Dermis blood vessel endothelial cell (primary cell): ENCODE results near the gene MYH15. TPM values are rescaled to one million over a fixed set of nuclear protein-coding genes. Genes with fewer than 3 reads are reported as not detected.

ENCODE experiments used
- DNase-seq: peaks from one replicate; pipeline ENCODE4 v3.0.0; 2010
- total RNA-seq: library from RNA; depleted of rRNA; stranded (reverse); fragments of >200 nt; gene quantifications from 2 replicates; pipeline ENCODE4 v1.2.3, GENCODE V29; 2014

MYH15 gene
- under 0.01 and 0.05 TPM in 2 replicates for total RNA-seq

DNA sequence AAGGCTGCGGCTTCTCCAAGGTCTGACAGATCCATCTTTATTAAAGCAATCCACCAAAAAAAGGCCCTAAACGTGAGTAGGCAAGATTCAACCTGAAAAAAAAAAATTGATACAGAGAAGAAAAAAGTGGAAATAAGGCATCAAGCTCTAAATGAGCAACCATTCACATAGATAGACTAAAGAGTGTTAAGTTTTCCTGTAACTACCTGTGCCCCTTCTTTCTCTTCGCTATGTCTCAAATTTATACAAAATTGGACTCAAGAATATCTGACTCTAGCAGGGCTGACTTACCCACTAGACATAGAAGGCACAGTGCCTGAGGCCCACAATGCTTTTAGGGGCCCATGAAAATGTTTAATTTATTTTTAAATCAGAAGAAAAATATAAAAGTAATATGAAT is at the start of gene MYH15:
Gene MYH15 (minus strand): TSS at position 101 of the 400 bp plus-strand sequence. CDS start 66 bp downstream, at position 35.
- DNase-seq = no peak

DNA sequence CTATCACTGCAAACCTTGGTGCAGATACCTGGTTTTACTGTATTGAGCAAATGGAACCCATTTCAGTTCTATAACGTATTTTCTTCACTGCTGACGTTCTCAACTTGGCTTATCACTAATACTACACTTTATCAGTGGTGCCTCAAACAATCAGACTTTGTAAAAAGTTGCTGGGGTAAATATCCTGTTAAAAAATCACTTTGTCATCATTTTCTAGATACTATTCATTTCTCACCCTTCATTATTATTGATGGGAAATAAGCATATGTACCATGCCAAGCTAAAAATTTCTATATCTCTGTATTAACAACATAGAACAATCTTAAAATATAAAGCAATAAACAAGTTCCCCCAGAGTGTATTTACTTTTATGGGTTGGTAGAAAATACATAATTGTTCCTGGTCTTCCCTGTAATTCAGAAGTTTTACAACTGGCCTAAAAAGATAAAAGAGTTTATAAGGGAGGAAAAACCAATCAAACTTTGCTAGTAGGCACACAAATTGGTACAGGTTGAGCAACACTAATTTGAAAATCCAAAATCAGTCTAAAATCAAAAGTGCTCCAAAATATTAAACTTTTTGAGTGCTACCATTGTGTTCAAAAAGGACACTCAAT is 45.7 kb upstream of the MYH15 start:
- no peak for DNase-seq

DNA sequence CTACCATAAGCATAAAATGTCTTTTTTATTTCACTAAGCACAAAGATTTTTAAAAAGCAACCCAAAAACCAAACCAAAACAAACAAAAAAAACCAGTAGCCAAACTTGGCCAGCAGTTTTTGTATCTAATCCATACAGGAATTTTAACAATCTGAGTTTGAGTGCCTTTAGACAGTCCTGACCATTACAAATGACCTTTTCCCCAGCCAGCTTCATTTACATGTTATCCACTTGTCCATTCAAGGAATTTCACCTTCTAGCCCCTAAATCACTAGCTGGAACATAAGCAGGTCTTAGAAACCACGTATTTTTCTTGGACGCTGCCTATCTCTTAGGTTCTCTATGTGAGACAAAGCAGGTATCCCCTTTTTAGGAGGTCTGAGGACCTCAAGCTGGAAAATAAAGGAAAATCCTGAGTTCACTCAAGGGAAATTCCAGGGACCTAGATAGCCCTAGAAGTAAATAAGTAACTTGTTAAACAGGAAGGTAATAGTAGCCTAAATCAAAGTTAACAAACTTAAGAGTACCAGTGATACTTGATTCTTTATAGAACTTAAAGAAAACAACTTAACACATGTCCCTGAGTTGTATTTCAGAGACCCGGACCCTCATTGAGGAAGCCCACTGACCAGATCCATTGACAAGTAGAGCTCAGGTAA is 44.6 kb upstream of the MYH15 start:
- DNase-seq = no peak

DNA sequence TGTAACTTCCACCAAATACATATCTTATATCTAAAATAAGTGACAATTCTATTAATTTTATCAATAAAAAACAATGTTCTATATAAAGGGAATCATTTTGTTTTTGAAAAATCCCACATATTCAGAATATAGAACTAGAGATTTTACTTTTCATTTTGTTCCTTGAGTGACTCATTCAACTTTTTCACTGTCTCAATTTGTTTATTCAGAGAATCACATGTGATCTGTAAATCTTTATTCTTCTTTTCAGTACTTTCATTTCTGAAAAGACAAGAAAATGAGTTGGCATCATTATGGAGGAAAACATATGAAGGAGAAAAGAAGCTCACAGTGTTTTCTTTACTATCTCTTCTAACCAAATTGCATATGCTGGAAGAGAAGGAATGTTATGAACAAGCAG is 43.8 kb upstream of the MYH15 start:
- DNase-seq = no peak

DNA sequence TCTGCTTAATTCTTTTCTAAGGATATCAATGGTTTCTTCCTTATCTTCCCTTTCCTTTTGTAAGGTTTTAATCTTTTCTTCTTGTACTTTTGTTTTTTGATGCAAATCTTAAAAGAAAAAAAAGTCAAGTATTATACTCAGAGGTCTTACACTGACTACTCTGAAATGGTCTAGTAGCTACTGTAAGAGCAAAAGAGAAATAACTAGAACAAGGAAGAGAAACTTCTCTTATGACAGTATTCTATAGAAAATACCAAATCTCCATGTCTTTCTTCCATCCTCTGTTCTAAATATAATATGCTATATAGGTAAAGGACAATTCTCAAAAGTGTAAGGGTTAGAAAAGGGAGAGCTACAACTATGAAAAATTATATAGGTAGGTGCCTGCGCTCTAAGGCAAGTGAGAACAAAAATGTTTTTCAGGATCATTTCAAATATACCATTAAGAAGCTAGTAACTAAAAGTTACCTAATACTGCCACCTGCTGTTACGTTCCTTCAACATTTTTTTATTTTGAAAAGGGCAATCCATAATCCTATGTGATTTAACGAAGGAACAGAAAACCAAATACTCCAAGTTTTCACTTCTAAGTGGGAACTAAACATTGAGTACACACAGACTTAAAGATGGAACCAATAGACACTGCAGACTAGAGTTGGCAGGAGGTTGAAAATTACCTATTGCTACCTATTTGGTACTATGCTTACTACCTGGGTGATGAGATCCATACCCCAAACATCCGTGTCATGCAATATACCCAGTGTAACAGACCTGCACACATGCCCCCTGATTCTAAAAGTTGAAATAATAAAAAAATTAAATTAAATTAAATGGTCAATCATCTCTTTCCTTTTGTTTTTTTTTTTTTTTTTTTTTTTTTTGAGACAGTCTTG is 42.1 kb upstream of the MYH15 start:
- DNase-seq = peak; percentile 78

DNA sequence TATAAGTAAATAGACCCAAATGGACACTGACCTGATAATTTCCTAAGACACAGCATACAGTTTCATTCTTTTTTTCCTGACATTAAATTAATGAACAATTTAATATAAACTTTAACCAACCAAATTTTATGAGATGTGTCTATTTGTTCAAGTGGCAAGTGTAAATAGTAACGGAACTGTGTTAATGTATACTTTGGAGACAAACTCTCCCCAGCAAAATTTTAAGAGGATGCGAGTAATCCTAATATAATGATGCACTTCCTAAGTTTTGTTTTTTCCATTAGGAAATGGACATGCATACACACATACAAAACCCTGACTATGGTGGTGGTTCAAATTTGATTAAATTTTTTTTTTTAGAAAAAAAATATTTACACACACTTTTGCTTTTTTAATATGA is 38.5 kb upstream of the MYH15 start:
- no peak for DNase-seq

DNA sequence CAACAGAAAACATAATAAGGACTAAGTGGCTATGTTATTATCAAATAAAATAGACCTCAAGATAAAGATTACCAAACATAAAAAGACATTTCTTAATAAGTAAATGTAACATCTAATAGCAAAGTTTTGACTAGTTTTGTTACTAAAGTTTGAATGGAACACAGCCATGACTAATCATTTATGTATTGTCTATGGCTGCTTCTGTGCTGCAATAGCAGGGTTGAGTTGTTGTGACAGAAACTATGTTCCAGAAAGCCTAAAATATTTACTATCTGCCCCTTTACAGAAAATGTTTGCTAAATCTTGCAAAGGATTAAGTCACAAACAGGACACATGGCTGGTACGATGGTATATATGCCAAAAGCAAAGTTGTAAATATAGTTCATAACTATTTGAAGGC is 37.9 kb upstream of the MYH15 start:
- peak; percentile 28 for DNase-seq

DNA sequence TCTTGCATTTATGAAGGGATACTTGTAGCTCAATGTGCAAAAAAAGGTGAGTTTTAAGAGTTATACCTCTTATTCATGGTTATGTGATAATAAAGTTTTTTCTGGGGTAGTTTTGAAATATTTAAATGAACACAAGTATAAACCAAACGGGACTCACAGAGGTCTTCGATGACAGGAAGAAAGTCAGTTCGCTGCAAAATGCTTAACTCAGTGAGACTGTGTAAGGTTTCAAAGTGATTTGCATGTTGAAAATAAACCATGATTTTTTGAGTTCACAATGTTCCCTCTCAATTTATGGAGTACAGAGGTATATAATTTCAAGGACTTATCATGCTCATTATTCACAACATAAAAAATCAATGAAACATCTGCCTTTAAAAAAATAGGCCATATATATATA is 36.3 kb upstream of the MYH15 start:
- no peak for DNase-seq

DNA sequence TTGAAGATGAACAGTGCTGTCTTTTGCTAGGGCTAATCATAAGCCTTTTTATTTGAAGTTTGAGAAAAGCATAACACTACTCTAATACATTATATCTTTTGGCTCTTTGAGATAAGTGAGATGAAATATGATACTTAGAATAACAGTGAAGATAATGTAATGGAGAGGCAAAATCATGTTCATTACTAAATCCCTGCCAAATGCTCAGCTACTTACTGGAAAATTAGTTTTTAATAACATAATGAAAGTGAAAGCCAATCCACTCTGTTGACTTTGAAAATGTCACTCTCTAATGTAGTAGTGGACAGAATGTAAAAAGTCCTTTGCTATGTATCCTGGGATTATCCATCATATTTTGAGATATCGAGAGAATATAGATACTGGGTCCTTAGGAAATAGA is 35.9 kb upstream of the MYH15 start:
- peak; percentile 30 for DNase-seq

DNA sequence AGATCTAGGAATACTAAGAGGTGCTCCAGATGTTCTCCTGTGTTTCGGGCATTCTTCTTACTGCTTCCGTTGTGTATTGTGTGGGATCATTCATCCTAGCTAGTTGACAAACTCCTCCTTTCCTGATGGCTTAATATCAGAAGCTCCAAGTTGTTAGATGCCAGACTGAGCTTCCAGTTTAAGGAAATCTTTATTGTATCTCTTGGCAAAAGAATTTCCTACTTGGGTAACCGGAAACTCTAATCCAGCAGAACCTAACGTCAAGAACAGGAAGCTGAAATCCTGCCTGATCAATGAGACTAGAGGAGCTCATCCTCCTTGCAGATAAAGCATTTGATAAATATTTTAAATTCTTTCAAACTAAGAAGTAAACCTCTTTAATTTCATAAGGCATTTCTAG is 27.7 kb upstream of the MYH15 start:
- peak; percentile 44 for DNase-seq

DNA sequence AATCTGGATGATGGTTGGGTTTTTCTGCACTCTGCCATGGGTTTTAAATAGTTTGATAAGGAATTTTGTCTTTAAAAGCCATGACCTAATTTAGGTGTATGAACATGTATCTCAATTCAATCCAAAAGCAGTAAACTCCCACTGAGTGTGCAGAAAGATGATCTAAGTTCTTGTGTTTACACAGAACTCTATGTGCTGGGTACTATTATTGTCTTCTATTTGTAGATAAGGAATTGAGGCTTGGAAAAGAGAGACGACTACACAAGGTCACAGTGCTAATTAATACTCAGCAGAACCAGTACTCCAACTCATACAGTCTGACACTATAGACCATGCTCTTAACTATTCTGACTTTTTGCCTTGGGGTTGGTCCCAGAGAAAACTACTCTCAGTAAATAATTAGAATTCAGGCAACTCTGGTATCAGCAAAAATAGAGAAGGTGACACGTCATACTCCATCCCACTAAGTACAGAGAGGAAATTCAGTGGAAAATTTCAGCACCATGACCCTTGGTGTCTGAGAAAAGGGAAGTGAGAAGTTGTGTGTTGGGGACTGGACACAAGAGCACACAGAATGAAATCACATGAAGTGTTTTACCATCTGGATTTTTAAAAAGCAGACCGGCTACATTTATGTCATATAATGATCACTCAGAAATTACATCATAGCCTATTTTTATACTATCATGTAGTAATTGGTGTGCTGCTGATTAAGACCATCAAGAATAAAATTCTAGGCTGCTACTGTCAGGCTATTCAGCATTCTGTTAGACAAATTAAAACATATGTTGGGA is 18.3 kb upstream of the MYH15 start:
- DNase-seq = no peak

DNA sequence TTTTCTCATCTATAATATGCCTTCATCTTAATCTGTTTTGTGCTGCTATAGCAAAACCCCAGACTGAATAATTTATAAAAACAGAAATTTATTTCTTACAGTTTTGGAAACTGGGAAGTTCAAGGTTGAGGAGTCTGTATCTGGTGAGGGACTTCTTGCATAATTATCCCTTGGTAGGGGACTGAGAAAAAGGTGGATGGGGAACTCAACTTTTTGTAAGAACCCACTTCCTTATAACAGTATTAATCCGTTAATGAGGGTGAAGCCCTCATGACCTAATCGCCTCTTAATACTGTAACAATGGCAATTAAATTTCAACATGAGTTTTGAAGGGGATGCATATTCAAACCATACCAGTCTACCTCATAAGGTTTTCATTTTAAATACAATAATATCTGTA is 17.4 kb upstream of the MYH15 start:
- no peak for DNase-seq

DNA sequence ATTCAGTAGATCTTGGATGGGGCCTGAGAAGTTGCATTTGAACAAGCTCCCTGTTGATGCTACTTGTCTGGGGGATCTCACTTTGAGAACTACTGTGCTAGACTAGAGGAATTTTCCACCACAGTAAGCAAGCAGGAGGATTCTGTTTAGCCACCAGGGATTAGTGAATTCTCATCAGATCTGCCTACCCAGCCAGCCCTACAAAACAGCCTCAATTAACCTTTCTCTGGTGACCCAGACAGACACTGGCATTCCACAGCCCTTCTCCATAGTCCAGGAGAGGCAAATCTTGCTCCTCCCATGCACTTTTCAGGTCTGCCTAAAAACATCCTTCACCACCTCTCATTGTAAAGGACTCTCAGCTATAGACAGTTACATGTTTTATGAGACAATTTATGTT is 16.7 kb upstream of the MYH15 start:
- DNase-seq = no peak

DNA sequence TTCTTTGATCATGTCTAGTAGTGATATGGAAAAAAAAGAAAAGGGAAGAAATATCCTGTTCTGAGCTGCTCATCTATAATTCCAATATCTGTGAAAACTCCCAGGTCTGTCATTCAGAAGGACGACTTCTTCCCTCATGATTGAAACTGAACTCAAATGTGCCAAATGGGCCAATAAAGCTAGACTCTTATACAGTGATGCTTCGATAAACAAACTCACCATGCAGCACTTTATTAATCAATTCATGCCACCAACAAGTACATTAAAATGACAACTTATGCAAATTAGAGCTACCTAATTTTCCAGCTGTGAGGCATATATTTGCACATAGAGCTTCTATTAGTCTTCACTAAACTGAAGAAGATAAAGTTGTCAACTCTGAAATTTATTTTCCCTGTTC is 15.6 kb upstream of the MYH15 start:
- no peak for DNase-seq

DNA sequence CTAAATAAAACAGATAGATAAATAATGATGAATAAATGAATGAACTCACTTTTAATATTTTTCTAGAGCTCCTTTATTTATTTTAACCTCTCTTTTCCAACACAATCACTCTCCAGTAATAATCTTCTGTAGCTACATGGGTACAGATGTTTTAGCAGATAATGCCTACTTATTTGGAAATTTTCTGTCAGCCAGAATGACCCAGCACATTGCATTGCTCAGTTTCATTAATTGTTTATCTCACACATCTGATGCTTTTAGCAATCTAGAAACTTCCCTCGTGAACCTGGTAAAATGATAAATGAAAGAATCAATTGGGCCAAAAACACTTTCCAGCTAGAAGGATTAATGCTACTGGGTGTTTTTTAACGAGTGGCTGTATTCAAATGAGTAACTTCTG is 14.9 kb upstream of the MYH15 start:
- no peak for DNase-seq

DNA sequence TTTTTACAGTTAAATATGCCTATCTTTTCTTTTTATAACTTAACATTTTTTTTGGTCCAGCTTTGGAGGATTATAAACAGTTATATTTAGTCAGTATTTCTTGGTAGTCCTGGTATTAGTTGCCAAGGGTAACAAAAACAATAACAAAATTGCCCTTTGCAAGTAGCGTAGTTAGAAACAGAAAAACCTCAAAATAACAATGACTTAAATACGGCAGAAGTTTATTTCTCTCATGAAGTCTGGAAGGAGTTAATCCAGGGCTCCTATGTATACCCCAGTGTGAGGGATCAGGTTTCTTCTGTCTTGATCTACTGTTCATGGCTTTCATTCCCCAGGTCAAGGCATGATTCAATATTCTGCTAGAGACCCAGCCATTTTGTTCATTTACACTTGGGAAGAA is 14.1 kb upstream of the MYH15 start:
- DNase-seq = no peak

DNA sequence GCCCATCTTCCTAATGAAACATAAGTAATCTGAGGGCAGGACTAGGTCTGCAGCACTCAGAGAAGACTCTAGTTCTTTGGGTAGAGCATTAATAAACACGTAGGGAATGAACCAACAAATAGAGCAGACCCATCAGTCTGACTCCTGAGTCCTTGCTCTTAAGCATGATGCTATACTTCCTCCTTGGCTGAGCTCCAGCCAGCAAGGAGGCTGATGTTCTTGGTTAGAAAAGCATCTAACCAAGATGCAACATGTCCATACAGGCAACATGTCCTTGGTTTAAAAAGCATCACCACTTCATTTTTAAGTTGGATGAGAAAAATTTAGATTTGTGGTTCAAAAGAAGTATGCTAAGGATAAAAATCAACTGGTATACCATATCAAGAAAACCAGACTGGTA is 8.5 kb upstream of the MYH15 start:
- DNase-seq = peak; percentile 9

DNA sequence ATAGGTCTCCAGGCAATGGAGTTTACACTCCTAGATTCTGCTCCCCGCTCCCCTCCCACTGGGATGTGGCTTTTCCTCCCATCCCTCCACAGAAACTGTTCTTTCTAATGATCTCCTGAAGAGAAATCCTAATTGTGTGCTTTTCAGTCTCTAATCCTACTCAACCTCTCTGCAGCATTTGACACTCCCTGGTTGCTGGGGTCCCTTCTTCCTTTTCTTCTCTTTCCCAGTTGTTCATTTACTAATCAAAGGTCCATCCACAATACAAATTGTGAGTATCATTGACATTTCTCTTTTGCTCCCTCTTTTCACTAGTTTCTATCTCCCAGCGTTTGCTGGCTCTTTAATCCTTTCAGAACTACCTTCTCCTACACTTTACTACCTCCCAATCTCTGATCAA is 6.5 kb upstream of the MYH15 start:
- no peak for DNase-seq

DNA sequence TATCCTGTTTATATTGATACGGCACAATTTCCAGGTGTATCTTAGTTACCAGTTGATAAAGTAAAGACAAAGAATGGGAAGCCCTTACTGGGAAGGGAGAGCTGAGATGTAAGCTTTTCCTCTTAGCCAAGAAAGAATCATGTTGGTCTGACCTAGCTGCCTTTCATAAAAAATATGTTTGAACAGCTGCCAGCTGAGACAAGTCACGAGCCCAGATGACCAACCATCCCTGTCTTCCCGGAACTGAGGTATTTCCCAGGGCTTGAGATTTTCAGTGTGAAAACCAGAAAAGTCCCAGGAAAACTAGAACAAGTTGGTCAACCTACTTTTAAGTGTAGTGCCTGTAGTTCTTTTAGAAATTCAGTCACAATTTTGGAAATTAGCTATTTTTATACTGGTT is 3.6 kb upstream of the MYH15 start:
- no peak for DNase-seq

DNA sequence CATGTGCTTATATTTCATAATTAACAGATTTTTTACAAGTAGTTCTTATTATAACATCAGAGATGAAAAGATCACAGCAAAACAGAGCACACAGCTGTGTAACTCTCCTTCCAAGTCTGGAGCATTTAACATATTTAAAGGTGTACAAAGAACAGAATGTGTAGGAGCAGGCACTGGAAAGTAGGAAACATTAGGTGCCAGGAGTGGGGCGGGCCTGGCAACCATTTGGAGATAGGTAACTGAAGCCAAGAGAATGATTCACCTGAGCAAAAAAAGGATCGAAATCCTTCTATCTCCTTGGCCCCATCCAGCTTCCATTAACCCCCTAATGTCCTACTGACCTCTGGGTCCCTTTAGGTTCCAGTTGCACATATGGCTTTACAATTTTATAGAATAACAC is 2.3 kb upstream of the MYH15 start:
- DNase-seq = no peak

DNA sequence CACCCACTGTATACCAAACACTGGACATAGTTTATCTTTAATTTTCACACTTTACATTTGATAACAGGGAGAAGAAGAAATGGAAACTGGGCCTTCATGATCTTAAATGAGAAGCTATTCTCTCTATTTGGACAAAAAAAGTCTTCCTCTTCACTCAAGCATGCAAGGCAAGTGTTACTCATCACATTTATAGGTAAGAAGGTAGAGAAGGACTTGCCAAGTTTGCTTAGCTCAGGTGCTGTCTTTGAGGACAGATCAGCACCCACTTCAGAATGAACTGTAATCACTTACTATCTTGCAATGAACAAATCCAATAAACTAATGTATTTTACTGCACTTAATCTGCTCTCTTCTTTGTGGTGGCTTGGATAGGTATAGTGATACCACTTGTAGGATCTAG is 1.1 kb upstream of the MYH15 start:
- no peak for DNase-seq

DNA sequence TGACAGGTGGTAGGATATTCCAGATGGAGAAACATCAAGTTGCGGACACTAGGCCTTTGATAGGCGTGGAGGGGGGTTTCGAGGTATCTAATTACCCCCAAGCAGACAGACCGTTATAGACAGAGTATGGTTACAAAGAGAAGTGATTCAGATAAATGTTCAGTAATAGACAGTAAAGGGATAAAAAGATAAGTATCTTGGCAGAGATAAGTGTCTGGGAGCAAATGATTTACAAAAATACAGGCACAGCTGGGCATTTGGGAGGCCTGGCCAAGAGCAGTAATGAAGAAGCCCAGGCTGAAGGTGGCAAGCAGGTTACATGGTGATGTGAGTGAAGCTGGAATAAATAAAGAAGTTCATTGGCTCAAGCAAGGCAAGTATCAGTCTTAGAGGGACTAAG is 659 bp upstream of the MYH15 start:
- no peak for DNase-seq

DNA sequence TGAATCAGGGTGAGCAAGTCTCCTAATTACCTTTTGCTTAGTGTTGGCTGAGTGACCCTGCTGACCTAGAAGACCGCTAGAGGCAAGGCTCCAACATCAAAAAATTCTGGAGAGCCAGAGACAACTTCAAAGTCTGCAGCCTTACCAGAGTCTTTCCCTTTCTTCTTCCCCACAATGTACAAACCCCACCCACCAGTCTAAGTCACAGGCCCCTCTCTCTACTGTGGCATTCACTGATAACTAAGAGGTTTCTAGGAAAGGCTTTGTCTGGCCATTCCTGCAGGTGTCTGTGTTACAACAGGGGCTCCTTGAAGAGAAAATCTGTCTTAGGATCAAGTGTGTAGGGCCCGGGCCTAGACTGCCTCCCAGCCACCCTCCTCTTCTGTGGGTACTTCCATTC is 525 bp downstream of the MYH15 start:
- DNase-seq = no peak
